Activated T-helper 1 cell treated with anti-CD3 and anti-CD28 coated beads, Interleukin-2, amount 50 U/mL, for 16 hours (primary cell): ENCODE measurements around the gene C1QTNF12.

Experiments used
- DNase-seq, 2 donors: peaks; one replicate each; pipeline ENCODE4 v3.0.0-alpha.2; 2020; ENCODE audit warnings: low read depth in 1 of 2, low spot score in 1 of 2

The C1QTNF12 gene

GRCh38 chr1:1229770-1230169, 16.8 kb downstream of the C1QTNF12 start:
- DNase-seq: no peak

- no peak for DNase-seq
Observed at GRCh38 chr1:1228596-1229321, 17.8 kb downstream of the C1QTNF12 start.

- no peak for DNase-seq
Observed at GRCh38 chr1:1228187-1228586, 18.3 kb downstream of the C1QTNF12 start.

- no peak for DNase-seq
Observed at GRCh38 chr1:1227386-1227785, 19.1 kb downstream of the C1QTNF12 start.

GRCh38 chr1:1226566-1227362, 19.8 kb downstream of the C1QTNF12 start:
- no peak for DNase-seq

GRCh38 chr1:1225913-1226312, 20.6 kb downstream of the C1QTNF12 start:
- no peak for DNase-seq

GRCh38 chr1:1225238-1225845, 21.2 kb downstream of the C1QTNF12 start:
- DNase-seq: no peak

- no peak for DNase-seq
Observed at GRCh38 chr1:1223891-1224290, 22.6 kb downstream of the C1QTNF12 start.

GRCh38 chr1:1223321-1223720, 23.2 kb downstream of the C1QTNF12 start:
- DNase-seq: no peak

- no peak for DNase-seq
Observed at GRCh38 chr1:1222575-1223225, 23.8 kb downstream of the C1QTNF12 start.

- DNase-seq: no peak
Observed at GRCh38 chr1:1221887-1222574, 24.5 kb downstream of the C1QTNF12 start.

GRCh38 chr1:1220197-1220596, 26.3 kb downstream of the C1QTNF12 start:
- no peak for DNase-seq

GRCh38 chr1:1219341-1219740, 27.2 kb downstream of the C1QTNF12 start:
- DNase-seq: peak in 1 of 2 donors; percentile 52

GRCh38 chr1:1218524-1219200, 27.9 kb downstream of the C1QTNF12 start:
- no peak for DNase-seq

GRCh38 chr1:1217621-1218523, 28.6 kb downstream of the C1QTNF12 start:
- DNase-seq: no peak

- DNase-seq: peak in 1 of 2 donors; percentile 63
Observed at GRCh38 chr1:1216770-1217620, 29.5 kb downstream of the C1QTNF12 start.

GRCh38 chr1:1215881-1216605, 30.5 kb downstream of the C1QTNF12 start:
- no peak for DNase-seq
